AG04450 (cell line): ENCODE data around the gene PPP2R5C. TPM values are rescaled to one million over a fixed set of nuclear protein-coding genes. Genes with fewer than 3 reads are reported as not detected.

Source experiments
- CTCF ChIA-PET: fragments of 300-600, 350-600 bp; formaldehyde crosslinking; extraction: SDS; loops from one replicate; lab custom pipeline; 2022; ENCODE audit warnings: antibody characterized with exemption, inconsistent platforms; lab: Charles Lee
- POLR2A ChIA-PET: fragments of 350-600 bp; formaldehyde crosslinking; extraction: SDS; loops from one replicate; lab custom pipeline; 2021; ENCODE audit warnings: antibody characterized with exemption, inconsistent platforms; lab: Yijun Ruan, JAX
- DNase-seq: peaks from one replicate; pipeline ENCODE4 v3.0.0-alpha.2; 2011; ENCODE audit warnings: low read depth, low spot score
- H3K27ac ChIP-seq: one replicate; pipeline ENCODE4 v1.5.1; 2012; ENCODE audit warnings: low read depth, low read length, control low read depth
- H3K27me3 ChIP-seq: one replicate; pipeline ENCODE4 v1.6.0; 2012; ENCODE audit warnings: low read length; ENCODE audit not compliant: control insufficient read depth, insufficient read depth
- H3K4me3 ChIP-seq: 2 replicates; pipeline ENCODE4 v1.5.1; 2011; ENCODE audit warnings: mild to moderate bottlenecking, low read depth, low read length, control low read depth
- H3K9me3 ChIP-seq: 2 replicates; pipeline ENCODE4 v1.5.1; 2012; ENCODE audit warnings: low read length; ENCODE audit not compliant: control insufficient read depth, insufficient read depth
- polyA plus RNA-seq: library from polyadenylated mRNA; depleted of rRNA; stranded (reverse); fragments of >200 nt; gene quantifications from 2 replicates; pipeline ENCODE4 v1.2.3, GENCODE V29; 2011
- TF ChIP-seq, protein P1 (sequence below): IDR thresholded peaks from 2 replicates; pipeline ENCODE4 v1.5.1; 2011; ENCODE audit warnings: low read depth, low read length, control low read depth, inconsistent platforms

Gene PPP2R5C
- polyA plus RNA-seq, 1 experiment = 140 TPM

DNA sequence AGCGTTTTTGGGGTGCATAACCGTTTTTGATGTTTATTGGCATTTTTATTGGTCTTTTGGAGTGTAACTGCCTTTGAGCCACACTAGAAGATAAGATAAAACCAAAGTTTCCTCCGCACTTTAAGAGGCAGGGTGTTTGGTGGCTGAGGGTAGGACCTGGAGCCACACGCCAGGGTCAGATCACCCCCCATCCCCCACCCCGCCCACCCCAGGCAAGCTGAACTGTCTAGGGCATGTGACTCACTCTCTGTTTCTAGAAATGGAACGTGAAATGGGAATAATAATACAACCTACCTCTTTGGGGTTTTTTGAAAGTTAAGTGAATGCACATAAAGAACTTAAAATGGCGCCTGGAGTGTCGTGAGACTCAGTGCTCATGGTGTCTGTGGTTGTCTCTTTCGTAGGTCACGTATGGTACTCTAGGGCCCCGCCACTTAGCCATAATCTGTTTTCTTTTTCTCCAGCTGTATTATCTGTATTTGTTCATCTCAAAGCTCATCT lies 56.0 kb downstream of the PPP2R5C start:
- ChIA-PET POLR2A (interaction anchor here (1.0 kb wide), 1 partner anchor 8 kb away, joined by 3 read pairs; no protein-coding TSS in a partner anchor), CTCF (no interaction called here)
- TF ChIP-seq, protein P1, sequence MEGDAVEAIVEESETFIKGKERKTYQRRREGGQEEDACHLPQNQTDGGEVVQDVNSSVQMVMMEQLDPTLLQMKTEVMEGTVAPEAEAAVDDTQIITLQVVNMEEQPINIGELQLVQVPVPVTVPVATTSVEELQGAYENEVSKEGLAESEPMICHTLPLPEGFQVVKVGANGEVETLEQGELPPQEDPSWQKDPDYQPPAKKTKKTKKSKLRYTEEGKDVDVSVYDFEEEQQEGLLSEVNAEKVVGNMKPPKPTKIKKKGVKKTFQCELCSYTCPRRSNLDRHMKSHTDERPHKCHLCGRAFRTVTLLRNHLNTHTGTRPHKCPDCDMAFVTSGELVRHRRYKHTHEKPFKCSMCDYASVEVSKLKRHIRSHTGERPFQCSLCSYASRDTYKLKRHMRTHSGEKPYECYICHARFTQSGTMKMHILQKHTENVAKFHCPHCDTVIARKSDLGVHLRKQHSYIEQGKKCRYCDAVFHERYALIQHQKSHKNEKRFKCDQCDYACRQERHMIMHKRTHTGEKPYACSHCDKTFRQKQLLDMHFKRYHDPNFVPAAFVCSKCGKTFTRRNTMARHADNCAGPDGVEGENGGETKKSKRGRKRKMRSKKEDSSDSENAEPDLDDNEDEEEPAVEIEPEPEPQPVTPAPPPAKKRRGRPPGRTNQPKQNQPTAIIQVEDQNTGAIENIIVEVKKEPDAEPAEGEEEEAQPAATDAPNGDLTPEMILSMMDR = no peak
- no peak overlapping the region for H3K27ac ChIP-seq
- H3K4me3 ChIP-seq = no peak overlapping the region
- H3K27me3 ChIP-seq = no peaks in the 10 kb centered on the region
- DNase-seq = no peak
- H3K9me3 ChIP-seq = no peaks in the 10 kb centered on the region

DNA sequence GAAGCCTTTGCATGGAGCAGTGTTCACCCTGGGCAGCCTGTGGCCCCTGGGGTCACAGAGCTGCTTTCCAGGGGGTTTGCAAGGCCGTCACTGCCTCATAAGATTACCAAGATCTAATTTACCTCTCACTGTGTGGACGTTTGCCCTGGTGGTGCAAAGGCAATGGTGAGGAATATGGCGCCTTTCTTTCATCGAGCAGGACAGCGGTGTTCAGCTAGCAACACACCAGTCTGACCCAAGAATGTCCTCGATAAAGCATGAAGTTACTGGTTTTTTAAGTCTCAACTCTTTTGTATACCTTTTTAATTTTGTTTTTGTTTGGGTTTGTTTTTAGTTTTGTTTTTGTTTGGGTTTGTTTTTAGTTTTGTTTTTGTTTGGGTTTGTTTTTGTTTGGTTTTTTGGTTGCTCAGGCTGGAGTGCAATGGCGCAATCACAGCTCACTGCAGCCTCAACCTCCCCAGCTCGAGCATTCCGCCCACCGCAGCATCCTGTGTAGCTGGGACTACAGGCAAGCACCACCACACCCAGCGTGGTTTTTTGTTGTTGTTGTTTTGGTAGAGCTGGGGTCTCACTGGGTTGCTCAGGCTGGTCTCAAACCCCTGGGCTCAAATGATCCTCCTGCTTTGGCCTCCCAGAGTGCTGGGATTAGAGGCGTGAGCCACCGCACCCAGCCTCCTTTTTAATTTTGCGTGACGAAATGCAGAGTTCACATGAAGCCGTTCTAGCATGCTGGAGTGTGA lies 57.9 kb downstream of the PPP2R5C start:
- no peak for DNase-seq
- H3K9me3 ChIP-seq = no peaks in the 10 kb centered on the region
- TF ChIP-seq, protein P1 = no peak
- no peak overlapping the region for H3K4me3 ChIP-seq
- no peaks in the 10 kb centered on the region for H3K27me3 ChIP-seq
- ChIA-PET CTCF (interaction anchor here (0.7 kb wide), 1 partner anchor 48 kb away, joined by 4 read pairs; no protein-coding TSS in a partner anchor), POLR2A (no interaction called here)
- H3K27ac ChIP-seq = no peak overlapping the region

DNA sequence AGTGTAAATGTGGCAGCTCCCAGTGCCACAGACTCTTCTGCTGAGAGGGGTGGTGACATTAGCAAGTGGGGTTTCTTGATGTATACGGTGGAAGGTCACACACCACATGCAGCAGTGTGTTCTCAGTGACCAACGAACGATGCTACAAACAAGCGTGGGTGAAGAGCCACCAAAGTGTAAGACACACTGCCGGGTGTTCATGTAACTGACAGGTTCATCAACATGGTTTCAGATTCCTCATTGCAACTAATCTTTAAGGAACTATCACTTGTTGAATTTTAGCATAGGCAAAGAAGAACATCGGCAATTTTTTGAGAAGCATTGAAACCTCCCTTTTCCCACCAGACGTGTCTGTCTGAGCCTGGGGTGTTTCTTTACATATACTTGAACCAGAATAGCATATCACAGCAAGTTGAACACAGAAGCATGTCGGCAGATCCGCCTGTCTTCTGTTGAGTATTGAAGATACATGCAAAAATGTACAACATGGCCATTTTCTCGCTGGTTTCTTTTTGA lies 58.8 kb downstream of the PPP2R5C start:
- CTCF ChIA-PET = no interaction called here

DNA sequence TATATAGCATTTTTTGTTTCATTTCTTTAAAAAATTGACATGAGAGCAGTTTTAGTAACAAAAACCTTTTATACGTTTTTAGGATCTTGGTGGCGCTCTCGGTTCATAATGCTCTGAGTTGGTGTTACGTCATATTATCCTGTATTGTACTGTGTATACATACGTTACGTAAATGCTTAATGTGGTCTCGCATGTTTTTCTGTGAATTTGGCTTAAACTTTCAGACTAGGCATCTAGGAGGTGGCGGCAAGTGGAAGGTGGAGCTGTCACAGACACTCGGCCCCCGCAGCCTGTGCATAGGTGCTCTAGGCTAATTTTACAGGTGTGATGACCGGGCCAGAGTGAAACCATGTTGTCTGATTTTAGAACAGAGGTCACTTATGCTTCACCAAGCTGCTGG lies 60.0 kb downstream of the PPP2R5C start:
- Histone ChIP-seq H3K4me3 (no peak overlapping the region), H3K27me3 (no peaks in the 10 kb centered on the region), H3K27ac (no peak overlapping the region), H3K9me3 (no peaks in the 10 kb centered on the region)
- TF ChIP-seq, protein P1 = no peak
- DNase-seq = no peak
- CTCF ChIA-PET = no interaction called here
- POLR2A ChIA-PET = no interaction called here

More for the DNA sequence above, 58.8 kb downstream of the PPP2R5C start:
- no peak overlapping the region for H3K27ac ChIP-seq
- no peak for DNase-seq
- no peaks in the 10 kb centered on the region for H3K9me3 ChIP-seq
- POLR2A ChIA-PET = no interaction called here
- TF ChIP-seq, protein P1 = no peak
- H3K27me3 ChIP-seq = no peaks in the 10 kb centered on the region
- H3K4me3 ChIP-seq = no peak overlapping the region

DNA sequence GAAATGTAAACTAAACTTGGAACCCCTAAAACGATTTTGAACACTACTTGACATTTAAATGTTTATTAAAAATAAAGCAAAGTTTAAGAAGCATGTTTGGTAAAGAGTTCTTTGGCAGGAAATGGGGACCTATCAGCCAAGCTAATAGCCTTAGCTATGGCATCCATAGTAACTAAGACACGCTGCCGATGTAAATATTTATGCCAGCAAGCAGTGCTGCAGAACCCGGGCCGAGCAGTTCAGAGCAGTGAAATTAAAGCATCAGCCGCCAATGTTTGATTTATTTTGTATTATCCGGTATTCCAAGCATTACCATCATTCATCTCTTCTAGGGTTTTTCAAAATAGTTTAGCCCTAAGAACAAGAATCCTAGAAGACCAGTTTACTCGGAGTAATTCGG lies 61.6 kb downstream of the PPP2R5C start:
- Histone ChIP-seq H3K4me3 (no peak overlapping the region), H3K9me3 (no peaks in the 10 kb centered on the region), H3K27me3 (no peaks in the 10 kb centered on the region), H3K27ac (no peak overlapping the region)
- no peak for DNase-seq
- TF ChIP-seq, protein P1 = no peak
- ChIA-PET CTCF (interaction anchor here (1.0 to 1.7 kb wide), 2 partner anchors 53 to 137 kb away, joined by 3 to 4 read pairs; no protein-coding TSS in a partner anchor), POLR2A (interaction anchor here (0.9 kb wide), 1 partner anchor 9 kb away, joined by 5 read pairs; no protein-coding TSS in a partner anchor)
